Mammary epithelial cell (primary cell): Measurements from ENCODE around the gene KRTAP9-8.

Source experiments
- EZH2 ChIP-seq: IDR thresholded peaks from 2 replicates; pipeline ENCODE4 v1.6.1; 2012; ENCODE audit warnings: low read length, inconsistent platforms, borderline replicate concordance
- TF ChIP-seq, protein P1 (sequence below), 2 donors: IDR thresholded peaks in 1 of 2; conservative IDR thresholded peaks in 1 of 2; 2 replicates each; pipeline ENCODE4 v1.5.1; 2011 to 2012; ENCODE audit warnings: inconsistent platforms in 2 of 2, low read length in 2 of 2, mild to moderate bottlenecking in 2 of 2, control low read depth in 1 of 2, low read depth in 1 of 2; ENCODE audit not compliant: insufficient read depth in 1 of 2; ENCODE audit errors: extremely low read depth in 1 of 2

DNA sequence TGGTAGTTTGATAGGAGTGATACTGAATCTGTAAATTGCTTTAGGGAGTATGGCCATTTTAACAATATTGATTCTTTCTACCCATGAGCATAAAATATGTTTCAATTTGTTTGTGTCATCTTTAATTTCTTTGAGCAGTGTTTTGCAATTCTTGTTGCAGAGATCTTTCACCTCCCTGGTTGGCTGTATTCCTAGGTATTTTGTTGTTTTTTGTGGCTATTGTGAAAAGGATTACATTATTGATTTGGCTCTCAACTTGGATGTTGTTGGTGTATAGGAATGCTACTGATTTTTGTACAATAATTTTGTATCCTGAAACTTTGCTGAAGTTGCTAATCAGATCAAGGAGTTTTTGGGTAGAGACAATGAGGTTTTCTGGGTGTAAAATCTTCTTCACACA, 20.6 kb downstream of the KRTAP9-8 start:
- TF ChIP-seq, protein P1, sequence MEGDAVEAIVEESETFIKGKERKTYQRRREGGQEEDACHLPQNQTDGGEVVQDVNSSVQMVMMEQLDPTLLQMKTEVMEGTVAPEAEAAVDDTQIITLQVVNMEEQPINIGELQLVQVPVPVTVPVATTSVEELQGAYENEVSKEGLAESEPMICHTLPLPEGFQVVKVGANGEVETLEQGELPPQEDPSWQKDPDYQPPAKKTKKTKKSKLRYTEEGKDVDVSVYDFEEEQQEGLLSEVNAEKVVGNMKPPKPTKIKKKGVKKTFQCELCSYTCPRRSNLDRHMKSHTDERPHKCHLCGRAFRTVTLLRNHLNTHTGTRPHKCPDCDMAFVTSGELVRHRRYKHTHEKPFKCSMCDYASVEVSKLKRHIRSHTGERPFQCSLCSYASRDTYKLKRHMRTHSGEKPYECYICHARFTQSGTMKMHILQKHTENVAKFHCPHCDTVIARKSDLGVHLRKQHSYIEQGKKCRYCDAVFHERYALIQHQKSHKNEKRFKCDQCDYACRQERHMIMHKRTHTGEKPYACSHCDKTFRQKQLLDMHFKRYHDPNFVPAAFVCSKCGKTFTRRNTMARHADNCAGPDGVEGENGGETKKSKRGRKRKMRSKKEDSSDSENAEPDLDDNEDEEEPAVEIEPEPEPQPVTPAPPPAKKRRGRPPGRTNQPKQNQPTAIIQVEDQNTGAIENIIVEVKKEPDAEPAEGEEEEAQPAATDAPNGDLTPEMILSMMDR (conservative IDR thresholded peaks at IDR 0.05 in 1 of 2, IDR thresholded peaks at IDR 0.05 in 1 of 2; ENCODE audit: extremely low read depth in 1 of 2, insufficient read depth in 1 of 2, low read depth in 1 of 2, low read length in 2 of 2) = no peak
- no peak for TF ChIP-seq EZH2
